GM19099 (cell line): ENCODE measurements around the gene FRMD8.
A peak's percentile ranks its signal among the peaks of the same experiment; 100 is the strongest.

Source experiments
- POLR2A ChIP-seq: IDR thresholded peaks from 3 replicates; pipeline ENCODE4 v1.6.1; 2011; ENCODE audit warnings: low read depth; ENCODE audit not compliant: insufficient read length; ENCODE audit errors: extremely low read depth

The FRMD8 gene

DNA sequence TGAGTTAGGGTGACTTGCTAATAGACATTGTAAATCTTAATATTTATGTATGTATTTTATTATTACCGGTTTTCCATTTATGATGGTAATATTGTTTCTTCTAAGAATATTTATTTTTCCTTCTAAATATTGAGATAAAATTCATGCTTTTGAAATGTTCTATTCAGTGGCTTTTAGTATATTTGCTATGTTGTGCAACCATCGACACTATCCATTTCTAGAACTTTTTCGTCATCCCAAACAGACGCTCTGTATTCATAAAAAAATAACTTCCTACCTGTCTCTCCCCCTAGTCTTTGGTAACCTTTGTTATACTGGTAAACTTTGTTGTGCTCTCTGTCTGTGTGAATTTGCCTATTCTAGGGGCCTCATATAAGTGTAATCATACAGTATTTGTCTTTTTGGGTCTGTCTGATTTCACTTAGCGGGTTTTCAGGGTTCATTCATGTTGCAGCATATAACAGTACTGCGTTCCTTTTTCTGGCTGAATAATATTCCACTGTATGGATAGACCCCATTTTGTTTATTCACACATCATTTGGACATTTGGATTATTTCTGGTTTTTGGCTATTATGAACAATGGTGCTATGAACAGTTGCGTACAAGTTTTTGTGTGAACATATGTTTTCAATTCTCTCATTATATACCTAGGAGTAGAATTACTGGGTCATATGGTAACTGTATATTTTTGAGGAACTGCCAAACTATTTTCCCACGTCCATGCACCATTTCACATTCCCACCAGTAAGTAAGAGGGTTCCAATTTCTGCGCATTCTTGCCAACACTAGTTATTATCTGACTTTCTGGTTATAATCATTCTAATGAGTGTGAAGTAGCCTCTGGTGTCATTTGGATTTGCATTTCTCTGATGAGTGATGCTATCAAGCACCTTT, 52.1 kb downstream of the FRMD8 start:
- TF ChIP-seq POLR2A = peak; percentile 15

DNA sequence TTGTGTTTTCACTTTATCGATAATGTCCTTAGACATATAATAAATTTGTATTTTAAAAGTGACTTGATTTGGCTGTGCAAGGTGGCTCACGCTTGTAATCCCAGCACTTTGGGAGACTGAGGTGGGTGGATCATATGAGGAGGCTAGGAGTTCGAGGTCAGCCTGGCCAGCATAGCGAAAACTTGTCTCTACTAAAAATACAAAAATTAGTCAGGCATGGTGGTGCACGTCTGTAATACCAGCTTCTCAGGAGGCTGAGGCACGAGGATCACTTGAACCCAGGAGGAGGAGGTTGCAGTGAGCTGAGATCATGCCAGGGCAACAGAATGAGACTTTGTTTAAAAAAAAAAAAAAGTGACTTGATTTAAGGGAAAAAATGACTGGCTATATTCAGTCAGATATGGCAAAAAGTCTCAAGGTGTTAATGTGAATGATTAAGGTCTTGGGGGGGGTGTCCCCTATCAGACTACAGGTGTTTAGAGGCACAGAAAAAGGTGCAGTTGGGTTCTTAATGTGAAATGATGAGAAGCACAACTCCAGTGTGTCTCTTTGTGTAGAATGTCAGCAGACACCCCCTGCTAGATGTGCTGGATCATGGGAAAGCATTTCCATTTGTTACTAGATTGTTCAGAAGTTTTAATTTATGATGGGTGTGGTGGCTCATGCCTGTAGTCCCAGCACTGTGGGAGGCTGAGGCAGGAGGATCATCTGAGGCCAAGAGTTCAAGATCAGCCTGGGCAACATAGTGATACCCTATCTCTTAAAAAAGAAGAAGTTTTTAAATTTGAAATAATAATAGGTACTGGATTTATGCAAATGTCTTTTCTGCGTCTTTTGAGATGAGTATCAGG, 53.1 kb downstream of the FRMD8 start:
- no peak for TF ChIP-seq POLR2A

DNA sequence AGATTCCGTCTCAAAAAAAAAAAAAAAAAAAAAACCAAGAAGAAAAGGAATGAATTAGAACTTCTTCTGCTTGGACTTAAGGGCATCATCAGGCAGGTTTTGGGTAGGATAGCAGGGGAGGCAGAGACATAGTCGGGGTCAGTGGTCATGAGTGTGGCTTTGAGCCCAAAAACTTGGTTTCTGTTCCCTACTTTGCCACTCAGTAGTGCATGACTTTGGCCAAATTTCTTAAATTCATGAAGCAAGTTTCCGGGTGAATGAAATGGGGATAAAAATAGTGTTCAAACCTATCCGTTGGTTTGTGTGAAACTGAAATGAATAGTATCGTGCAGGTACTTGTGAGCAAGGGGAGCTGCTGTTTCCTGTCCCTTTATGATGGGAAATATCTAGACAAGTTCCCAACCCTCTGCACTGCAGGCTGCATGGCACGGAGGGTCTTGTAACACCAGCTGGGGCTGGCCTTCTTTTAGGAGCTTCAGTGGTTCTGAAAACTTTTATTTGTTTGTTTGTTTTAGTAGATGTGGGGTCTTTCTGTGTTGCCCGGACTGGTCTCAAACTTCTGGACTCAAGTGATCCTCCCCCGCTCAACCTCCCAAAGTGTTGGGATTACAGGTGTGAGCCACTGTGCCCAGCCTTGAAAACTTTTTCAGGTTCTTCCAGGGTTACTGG, 54.5 kb downstream of the FRMD8 start:
- peak; percentile 34 for TF ChIP-seq POLR2A

DNA sequence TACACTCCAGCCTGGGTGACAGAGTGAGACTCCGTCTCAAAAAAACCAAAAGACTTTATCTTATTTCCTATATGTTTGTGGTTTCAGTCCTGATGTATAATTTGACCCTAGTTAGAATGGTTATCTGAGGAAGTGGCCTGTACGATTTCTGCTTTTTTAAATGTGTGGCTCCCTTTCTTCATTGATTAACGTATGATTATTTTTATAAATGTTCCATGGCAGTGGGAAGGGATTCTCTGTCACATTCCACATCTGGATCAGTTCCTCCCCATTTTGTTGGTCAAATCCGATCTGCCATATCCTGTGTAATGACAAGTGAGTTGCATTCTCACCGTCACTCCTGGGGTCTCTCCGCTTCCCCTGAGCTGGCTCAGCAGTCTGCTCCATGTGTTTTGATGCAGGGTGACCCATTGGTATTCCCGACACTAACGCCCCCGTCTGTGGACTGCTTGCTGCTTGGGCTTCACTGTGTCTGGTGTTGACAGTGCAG, 56.5 kb downstream of the FRMD8 start:
- no peak for TF ChIP-seq POLR2A

DNA sequence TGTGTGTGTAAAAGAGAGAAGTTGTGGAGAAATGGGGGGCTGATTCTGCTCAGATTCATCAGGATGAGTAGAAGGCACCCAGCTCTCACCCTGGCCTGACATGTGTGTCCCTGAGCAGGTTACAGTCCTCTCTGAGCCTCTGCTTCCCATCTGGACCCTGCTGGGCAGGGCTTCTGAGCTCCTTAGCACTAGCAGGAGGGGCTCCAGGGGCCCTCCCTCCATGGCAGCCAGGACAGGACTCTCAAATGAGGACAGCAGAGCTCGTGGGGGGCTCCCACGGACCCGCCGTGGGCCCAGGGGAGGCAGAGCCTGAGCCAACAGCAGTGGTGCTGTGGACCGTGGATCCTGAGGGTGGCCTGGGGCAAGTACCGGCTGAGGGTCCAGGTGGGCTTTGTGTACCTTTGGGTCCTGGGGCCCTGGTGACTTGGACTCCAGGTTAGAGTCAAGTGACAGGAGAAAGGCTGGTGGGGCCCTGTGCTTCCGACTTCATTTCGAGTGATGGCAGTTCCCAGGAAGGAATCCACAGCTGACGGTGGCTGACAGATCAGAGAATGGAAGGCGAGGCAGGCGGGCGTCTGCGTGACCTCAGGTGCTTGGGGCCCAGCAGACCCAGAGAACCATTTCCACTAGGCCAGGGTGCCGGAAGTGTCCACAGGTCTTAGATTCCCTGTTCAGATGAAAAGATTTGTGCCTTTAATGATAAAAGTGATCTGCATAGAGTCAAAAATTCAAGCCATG, 58.0 kb downstream of the FRMD8 start:
- TF ChIP-seq POLR2A = no peak

DNA sequence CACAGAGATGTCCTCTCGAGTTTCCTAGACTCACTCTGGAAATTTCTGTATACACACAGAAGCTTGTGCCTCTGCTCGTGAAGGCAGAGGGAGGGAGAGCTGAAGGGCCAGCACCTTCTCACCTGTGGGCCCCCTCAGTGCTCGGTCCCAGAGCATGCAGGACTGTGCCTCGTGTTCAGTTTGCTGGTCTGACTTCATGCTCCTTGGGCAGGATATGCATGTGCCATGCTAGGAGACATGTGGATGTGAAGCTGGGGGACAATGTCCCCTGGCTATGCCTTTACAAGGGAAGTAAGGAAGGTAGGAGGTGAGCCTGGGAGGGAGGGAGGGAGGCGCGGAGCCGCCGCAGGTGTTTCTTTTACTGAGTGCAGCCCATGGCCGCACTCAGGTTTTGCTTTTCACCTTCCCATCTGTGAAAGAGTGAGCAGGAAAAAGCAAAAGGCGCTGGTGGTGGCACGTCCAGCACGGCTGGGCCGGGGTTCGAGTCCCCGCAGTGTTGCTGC, 58.7 kb downstream of the FRMD8 start:
- no peak for TF ChIP-seq POLR2A

DNA sequence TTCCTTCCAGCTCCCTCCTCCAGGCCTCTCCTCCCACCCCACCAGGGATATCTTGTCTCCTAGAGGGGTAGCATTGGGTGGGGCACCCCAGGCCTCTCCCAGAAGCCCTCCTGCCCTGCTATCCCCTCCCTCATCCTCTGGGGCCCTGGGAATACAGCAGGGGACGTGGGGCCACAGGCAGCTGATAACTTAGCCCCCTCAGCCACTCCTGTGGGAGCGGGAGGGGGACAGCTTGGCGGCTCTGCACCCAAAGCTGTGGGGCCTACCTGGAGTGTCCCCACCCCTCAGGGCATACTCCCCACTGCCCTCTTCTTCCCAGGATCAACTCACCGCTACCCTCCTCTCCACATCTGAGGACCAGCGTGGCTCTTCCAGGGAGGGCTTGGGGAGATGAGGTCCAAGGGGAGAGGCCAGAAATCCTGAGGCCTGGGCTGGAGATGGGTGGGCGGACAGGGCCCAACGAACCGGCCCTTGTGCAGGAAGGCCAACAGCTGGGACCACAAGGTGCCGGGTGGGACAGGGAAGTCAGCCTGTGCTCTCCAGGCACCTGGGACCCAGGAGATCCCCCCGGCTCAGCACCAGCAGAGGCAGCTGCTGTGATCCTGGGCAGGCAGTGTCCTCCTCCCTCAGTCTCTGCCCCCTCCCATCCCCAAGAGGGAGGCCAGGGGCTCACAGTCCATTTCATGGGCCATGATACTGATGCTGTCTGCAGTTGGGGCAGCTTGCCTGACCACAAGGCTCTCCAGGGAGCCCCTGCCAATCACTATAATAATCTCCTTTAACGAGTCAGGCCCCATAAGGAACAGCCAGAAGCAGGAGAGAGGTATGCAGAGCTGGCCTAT, 59.4 kb downstream of the FRMD8 start:
- peak; percentile 35 for TF ChIP-seq POLR2A

DNA sequence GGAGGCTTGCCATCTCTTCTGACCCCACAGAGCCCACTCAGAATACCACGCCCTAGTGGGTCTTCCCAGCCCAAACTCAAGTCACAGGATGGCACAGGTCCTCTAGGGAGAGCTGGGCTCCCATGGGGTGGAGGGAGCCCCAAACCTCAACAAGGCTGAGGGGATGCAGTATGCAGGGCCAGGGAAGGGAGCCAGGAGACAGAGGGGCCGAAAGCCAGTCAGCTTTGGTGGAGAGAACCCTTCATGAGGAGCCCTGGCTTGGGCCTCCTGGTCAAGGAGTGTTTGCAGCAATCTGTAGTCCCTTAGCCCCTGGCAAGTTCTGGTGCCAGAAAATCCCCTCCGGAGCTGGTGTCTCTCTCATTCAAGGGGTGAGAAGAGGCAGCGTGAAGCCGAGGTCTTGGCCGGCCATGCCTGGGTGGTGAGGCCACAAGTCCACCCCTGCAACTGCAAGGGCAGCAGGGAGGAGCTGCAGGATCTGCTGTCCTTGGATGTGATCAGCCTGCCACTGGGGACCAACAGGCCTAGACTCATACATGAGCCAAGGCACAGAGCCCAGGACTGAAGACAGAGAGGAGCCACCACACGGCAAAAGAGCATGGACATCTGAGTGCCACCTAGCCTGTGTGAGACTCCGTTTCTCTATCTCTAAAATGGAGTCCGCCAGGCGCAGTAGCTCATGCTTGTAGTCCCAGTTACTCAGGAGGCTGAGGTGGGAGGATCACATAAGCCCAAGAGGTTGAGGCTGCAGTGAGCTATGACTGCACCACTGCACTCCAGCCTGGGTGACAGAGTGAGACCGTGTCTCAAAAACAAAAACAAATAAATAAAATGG, 60.2 kb downstream of the FRMD8 start:
- no peak for TF ChIP-seq POLR2A

DNA sequence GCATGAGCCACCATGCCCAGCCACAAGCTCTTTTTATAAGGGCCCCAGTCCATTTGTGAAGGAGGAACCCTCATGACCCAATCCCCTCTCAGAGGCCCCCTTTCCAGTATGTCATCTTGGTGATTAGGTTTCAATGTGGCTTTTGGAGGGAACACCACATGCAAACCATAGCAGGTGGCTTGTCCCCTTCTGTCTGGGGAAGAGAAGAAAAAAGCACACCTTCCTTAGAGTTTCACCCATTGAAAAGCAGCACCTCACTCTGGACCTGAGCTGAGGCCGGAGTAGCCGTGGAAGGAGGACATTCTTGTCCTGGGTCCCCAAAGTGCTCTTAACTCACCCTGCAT, 61.6 kb downstream of the FRMD8 start:
- TF ChIP-seq POLR2A = no peak

DNA sequence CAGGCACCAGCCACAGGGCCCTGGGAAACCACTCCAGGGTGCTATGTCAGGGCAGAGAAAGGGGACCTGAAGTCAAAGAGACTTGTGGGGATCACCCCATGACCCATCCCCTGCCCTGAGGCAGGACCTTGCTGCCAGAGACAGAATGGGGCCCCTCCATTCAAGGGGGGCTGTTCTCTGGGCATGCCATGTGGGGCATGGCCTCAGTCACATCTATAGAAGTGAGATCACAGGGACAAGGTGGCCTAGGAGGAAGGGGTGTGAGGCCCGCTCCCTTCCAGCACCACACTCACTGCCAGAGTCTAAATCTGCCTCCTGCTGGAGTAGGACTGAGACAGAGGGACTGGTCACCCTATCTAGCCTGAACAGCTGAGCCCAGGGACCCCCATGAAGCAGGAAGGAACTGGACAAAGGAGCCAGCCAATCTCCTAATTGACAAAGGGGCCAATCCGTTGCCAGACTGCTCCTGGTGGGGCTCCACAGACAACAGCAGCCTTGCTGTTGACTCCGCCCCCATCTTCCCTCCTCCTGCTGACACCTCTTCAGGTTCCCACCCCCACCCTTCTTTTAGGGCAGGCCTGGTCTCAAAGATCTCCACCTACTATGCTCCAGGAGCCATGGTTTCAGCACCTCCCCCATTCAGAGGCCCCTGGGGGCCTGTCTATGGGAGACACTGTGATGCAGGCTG, 62.1 kb downstream of the FRMD8 start:
- TF ChIP-seq POLR2A = peak; percentile 13

DNA sequence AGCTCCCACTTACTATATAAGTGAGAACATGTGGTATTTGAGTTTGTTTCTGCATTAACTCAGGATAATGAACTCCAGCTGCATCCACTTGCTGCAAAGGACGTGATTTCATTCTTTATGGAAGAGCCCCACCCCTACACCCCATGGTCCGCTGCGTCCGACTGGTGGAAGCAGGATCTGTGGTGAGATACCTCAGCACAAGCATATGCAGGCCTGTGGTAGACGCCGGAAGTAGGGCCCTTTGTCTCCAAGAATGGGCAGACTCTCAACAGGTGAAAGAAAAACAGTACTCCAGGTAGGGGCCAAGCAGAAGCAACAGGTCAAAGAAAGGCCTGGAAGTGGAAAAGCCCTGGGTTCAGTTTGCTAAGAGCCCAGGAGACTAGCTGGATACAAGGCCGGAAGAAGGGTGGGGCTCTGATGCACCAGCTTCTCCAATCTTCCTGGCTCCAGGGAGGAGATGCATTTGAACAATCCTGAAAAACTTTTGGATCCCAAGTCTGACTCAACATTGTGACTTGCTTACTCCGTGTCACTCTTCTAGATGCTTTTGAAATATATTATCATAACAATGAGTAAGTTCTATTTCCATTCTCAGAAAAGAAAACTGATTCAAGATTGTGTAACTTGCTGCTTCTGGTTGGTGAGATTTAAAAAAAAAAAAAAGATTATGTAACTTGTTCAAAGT, 66.5 kb downstream of the FRMD8 start:
- no peak for TF ChIP-seq POLR2A

DNA sequence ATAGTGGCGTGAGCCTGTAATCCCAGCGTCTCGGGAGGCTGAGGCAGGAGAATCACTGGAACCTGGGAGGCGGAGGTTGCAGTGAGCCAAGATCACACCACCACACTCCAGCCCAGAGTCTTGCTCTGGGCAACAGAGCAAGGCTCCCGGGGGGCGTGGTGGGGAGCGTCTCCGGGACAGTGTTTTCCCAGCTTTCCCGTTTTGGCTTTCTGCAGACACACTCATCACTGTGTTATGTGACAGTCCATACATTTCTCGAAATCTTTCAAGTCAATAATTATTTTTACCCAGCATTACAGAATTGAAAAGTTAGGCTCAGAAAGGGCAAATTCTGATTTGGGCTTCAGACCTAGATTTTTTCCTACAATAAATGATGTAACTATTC, 67.9 kb downstream of the FRMD8 start:
- TF ChIP-seq POLR2A = no peak
